ENCODE data around the gene PPP1R3E. TPM values are rescaled to one million over a fixed set of nuclear protein-coding genes. Genes with fewer than 3 reads are reported as not detected.
"Not testable (repeated sequence)": the region's sequence is repeated elsewhere in the genome, so short reads cannot be mapped to it uniquely, and the experiment has no call there.

Gene PPP1R3E
- total RNA-seq, 1 donor from 2014 or later: 2.5 TPM

DNA sequence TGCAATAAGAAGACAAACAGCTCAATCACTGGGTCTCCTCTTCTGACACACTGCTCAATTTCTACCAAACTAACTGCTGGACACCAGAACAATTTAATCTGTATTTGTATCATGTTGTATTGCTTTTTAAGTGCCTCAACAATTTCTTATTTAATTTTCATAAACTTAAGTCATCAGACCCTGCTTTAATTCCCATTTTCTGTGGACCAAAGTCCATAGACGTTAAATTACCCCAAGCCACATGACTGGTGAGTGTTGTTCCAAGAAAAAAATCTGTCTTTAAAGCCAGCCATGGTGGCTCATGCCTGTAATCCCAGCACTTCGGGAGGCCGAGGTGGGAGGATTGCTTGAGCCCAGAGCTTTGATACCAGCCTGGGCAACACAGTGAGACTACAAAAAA is 25.5 kb downstream of the PPP1R3E start:
- no peak for TF ChIP-seq CTCF (IDR thresholded peaks at IDR 0.05; ENCODE audit: insufficient read depth, low read length, poor library complexity, severe bottlenecking)
- H3K36me3 ChIP-seq (ENCODE audit: control insufficient read depth, insufficient read depth, low read length): no peaks in the 10 kb centered on the region
- H3K27me3 ChIP-seq (ENCODE audit: control insufficient read depth, insufficient read depth, low read length): no peaks in the 10 kb centered on the region
- no peak overlapping the region for H3K4me3 ChIP-seq (ENCODE audit: low read depth, low read length)
- DNase-seq (ENCODE audit: low read depth): no peak

DNA sequence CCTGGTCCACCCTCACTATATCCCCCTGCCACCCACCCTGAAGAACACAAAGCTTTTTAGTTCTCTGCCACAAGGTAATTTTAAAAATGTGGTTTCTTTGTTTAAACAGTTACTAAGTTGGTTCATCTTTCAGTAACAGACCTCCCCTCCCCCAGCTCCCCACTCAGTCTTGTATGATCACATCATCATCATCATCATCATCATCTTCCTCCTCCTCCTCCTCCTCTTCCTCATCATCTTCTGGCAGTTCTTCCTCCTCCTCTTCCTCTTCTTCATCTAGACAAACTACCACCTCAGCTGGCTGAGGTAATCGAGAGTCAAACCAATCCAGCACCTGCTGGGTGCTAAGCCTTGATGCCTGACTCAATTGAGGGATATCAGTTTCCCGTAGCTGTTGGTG is 27.2 kb downstream of the PPP1R3E start:
- no peak for TF ChIP-seq CTCF (IDR thresholded peaks at IDR 0.05; ENCODE audit: insufficient read depth, low read length, poor library complexity, severe bottlenecking)
- no peak overlapping the region for H3K4me3 ChIP-seq (ENCODE audit: low read depth, low read length)
- H3K36me3 ChIP-seq (ENCODE audit: control insufficient read depth, insufficient read depth, low read length): no peaks in the 10 kb centered on the region
- no peak for DNase-seq (ENCODE audit: low read depth)
- no peaks in the 10 kb centered on the region for H3K27me3 ChIP-seq (ENCODE audit: control insufficient read depth, insufficient read depth, low read length)

DNA sequence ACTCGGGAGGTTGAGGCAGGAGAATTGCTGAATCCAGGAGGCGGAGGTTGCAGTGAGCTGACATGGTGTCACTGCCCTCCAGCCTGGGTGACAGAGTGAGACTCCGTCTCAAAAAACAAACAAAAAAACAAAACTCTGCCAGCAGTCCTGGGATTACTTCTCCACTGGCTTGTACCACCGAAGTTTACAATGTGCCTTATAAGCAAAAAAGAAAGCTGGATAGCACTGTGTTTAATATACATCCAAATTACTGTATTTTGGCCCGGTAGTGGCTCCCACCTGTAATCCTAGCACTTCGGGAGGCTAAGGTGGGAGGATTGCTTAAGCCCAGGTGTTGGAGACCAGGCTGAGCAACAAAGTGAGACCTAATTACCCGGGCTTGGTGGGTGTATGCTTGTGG is 33.5 kb downstream of the PPP1R3E start:
- Histone ChIP-seq H3K36me3 (ENCODE audit: control insufficient read depth, insufficient read depth, low read length) (no peaks in the 10 kb centered on the region), H3K27me3 (ENCODE audit: control insufficient read depth, insufficient read depth, low read length) (no peaks in the 10 kb centered on the region), H3K4me3 (ENCODE audit: low read depth, low read length) (no peak overlapping the region)
- DNase-seq (ENCODE audit: low read depth): no peak
- no peak for TF ChIP-seq CTCF (IDR thresholded peaks at IDR 0.05; ENCODE audit: insufficient read depth, low read length, poor library complexity, severe bottlenecking)

DNA sequence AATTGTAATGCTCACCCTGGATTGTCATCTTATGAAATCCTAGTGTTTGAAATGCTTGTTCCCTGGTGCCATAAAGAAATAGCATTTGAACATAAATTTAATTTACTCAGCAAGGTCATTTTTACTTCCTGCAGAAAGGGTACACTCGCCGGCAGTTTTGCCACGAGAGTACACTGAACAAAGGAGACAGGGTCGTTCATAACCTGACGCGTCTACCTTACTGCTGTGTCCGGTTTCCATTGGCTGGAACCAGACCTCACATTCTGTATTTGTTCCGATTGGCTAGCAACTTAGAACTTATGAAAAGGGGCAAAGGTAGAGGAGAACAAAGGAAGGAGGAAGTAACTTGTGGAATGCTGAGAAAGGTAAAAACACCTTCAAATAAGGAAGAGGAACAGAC is 41.8 kb downstream of the PPP1R3E start:
- H3K36me3 ChIP-seq (ENCODE audit: control insufficient read depth, insufficient read depth, low read length); DNase-seq (ENCODE audit: low read depth); H3K4me3 ChIP-seq (ENCODE audit: low read depth, low read length); H3K27me3 ChIP-seq (ENCODE audit: control insufficient read depth, insufficient read depth, low read length): not testable (repeated sequence)

DNA sequence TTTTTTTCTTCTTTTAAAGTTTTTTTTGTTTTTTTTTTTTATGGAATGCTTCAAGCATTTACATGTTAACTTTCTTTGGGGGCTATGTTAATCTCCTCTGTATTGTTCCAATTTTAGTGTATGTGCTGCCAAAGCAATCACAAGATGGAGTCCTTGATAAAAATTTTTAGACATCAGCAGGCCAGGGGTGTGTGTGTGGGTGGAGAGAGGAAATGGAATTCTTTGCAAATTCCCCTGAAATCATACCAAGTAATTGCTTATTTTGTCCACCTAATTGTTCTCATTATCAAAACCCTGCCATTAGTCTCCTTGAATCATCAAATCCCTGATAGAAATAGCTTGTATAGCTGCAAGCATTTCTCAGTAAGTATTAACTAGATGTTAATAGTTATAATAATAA is 43.2 kb downstream of the PPP1R3E start:
- peaks cover 2% of the 10 kb centered on the region for H3K27me3 ChIP-seq (ENCODE audit: control insufficient read depth, insufficient read depth, low read length)
- H3K4me3 ChIP-seq (ENCODE audit: low read depth, low read length): no peak overlapping the region
- H3K36me3 ChIP-seq (ENCODE audit: control insufficient read depth, insufficient read depth, low read length): no peaks in the 10 kb centered on the region
- DNase-seq (ENCODE audit: low read depth): no peak
- TF ChIP-seq CTCF (IDR thresholded peaks at IDR 0.05; ENCODE audit: insufficient read depth, low read length, poor library complexity, severe bottlenecking): no peak

DNA sequence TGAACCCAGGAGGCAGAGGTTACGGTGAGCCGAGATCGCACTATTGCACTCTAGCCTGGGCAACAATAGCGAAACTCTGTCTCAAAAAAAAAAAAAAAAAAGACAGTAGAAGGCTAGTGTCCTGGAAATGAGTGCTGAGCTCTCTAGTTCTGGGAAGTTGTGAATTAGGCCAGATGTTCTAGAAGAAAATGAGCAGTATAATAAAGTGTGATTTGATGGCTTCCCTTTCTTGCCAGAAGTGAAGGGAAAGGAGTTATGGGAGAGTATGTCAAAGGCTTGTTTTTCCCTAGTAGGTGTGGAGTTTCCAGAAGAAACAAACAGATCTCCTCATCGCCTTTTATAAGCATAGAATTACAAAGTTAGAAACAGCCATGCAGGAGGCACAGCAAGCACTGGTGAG is 44.4 kb downstream of the PPP1R3E start:
- H3K4me3 ChIP-seq (ENCODE audit: low read depth, low read length): no peak overlapping the region
- TF ChIP-seq CTCF (IDR thresholded peaks at IDR 0.05; ENCODE audit: insufficient read depth, low read length, poor library complexity, severe bottlenecking): no peak

More for the DNA sequence above, 44.4 kb downstream of the PPP1R3E start:
- Histone ChIP-seq H3K36me3 (ENCODE audit: control insufficient read depth, insufficient read depth, low read length) (no peaks in the 10 kb centered on the region), H3K27me3 (ENCODE audit: control insufficient read depth, insufficient read depth, low read length) (no peaks in the 10 kb centered on the region)
- DNase-seq (ENCODE audit: low read depth): no peak
